ENCODE data around the gene CORO7. TPM values are rescaled to one million over a fixed set of nuclear protein-coding genes. Genes with fewer than 3 reads are reported as not detected.

Gene CORO7
- total RNA-seq, 1 donor from 2014 or later: 43.8 TPM

DNA sequence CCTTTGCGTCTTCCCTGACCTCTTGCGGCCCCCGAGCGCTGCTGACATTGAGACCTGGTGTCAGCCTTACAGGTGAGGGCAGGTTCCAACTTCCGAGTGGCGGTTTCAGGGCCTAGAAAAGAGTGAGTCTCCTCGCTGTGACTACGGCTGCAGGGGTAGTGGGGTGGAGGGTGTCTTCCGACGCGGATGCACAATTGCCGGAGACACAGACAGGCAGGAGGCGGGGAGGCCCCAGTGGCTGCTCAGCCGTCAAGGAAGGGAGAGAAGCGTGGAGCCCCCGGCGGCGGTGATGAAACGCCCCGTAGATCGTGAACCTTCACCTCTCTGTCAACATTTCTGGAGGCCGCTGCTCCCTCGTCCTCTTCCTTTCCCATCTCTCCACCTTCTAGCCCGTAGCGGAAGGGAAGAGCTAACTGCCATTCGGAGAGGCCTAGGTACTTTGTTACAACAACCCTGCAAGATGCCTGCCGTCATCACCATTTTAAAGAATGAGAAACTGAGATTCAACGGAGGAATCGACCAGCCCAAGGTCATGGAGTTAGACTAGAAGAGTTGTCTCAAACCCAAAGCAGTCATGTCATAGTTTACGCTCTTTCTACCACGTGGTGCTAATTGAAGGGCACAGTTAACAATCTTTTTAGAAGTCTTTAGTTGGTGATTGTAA, 9.8 kb upstream of the CORO7 start:
- DNase-seq (ENCODE audit: low spot score): no peak

DNA sequence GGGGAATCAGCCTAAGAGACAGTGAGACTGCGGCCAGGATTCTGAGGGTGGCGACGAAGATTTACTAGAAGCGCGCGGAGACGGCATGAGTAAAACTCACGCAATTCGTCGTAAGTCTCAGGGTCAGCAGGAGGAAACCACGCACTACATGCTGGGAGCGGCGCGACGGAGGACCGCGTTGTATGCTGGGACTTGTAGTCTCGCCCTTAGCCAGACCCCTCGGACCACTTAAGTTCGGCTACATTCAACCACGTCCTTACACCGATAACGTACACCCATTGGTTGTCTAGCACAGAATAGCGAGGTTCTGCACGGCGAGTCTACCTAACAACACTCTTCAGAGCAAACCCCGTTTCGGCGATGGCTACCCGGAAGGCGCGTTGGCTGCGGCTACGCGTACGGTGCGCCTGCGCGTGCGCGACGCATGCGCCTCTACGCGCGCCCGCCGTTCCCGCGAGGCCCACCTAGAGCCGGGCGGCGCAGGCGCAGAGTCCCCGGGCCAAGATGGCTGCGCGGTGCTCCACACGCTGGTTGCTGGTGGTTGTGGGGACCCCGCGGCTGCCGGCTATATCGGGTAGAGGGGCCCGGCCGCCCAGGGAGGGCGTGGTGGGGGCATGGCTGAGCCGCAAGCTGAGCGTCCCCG, 9.1 kb upstream of the CORO7 start, which contains the start of gene DNAJA3:
TSS of gene DNAJA3 (plus strand) at position 491 of the 643 bp plus-strand sequence. CDS start at position 505, 14 bp downstream.
- DNase-seq (ENCODE audit: low spot score): peak; percentile 89

DNA sequence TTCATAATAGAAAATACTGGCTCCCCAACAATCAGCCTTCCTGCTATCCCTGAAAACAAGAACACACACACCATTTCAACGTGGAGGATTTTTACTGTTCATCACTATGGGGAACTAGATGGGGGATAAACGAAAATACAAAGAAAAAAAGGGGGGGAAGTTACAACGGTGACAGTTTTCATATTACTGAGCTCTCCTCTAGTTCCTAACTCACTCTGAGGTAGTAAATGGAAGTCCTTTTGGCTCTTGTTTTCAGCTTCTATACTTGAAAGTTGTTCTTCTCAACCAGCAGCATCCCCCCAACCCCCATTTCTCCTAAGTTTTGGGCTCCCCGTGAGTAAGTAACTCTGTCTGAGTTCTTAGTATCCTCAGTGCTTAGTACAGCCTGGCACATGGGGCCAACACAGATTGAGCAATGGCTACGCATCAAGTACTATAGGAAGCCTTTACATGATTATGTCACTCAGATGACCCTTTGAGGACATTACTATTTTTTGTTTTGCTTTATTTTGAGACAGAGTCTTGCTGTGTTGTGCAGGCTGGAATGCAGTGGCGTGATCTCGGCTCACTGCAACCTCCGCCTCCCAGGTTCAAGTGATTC, 4.2 kb upstream of the CORO7 start:
- DNase-seq (ENCODE audit: low spot score): no peak

DNA sequence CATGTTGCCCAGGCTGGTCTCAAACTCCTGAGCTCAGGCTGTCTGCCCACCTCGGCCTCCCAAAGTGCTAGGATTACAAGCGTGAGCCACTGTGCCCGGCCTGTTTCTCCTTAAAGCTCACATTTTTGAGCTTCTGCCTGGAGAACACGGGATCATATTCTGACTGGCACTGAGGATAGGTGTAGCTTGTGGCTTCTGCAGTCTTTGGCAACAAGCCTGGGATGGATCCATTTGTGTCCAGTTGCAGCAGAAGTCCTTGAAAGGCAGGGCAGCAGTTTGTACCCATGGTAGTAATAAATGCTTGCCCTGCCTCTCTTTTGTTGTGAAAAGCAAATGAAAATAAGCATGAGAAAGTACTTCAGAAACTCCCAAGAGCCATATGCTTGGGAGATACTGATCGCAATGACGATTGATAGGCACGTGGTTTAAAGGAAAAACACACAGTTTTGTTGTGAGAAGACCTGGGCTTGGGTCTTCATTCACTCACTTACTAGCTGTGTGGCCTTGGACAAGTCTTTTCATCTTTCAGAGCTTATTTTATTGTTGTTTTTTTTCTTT, 3.1 kb upstream of the CORO7 start:
- no peak for DNase-seq (ENCODE audit: low spot score)

DNA sequence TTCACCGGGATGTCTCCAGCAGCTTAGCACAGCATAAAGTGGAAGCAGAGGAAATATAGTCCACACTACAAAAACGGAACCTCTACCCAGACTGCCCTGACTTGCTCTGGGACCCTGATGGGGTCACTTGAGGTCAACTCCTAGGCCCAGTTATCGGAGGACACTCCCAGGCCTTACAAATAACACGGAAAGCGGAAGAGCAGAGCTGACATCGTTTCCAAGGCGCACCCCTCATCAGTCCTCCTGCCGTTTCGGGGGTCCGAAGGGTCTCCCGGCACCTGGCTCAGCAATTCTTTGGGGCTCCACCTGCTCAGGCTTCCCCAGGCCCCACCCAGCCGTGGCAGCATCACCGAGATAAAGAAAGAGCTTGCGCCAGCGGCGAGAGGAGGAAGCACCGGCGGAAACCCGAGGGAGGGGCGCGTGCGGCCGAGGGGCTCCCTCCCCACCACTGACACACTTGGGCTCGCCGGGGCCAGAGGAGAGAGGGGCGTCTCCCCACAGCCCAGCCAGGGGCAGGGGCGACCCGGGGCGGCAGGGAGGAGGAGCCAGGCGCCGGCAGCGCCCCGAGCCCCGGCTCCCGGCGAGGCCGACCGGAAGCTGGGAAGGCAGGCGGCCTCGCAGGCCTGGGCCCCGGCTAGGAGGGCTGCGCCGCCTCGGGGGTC, 727 bp downstream of the CORO7 start:
- no peak for DNase-seq (ENCODE audit: low spot score)

DNA sequence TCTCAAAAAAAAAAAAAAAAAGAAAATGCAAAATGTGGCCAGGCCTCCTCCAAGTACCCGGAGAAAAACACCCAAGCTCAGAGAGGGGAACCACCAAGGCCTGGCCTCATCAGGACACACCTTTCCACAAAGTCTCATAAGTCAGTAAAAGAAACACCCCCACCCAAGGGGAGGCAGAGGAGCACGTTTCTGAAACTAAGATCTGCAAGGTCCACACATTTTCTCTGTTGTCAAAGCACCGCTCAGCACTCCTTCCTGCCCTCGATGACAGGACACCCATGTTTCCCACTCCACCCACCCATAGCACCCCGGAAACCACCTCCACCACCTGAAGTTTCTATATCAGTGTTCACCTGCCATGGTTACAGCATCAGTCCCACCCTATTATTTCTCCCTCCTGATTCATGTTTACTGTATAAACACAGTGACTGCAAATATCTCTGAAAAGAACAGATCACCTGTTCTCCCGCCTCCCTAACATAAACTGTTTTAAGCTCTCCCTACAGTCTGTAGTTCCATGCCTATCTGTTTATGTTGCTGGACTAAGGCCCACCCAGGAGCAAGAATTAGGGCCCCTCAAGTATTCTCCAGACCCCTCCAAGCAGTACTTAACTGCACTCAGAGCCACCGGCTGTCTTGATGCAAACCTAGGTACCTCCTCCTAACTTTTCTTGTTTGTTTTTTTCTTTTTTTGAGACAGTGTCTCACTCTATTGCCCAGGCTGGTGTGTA, 2.0 kb downstream of the CORO7 start:
- DNase-seq (ENCODE audit: low spot score): no peak

DNA sequence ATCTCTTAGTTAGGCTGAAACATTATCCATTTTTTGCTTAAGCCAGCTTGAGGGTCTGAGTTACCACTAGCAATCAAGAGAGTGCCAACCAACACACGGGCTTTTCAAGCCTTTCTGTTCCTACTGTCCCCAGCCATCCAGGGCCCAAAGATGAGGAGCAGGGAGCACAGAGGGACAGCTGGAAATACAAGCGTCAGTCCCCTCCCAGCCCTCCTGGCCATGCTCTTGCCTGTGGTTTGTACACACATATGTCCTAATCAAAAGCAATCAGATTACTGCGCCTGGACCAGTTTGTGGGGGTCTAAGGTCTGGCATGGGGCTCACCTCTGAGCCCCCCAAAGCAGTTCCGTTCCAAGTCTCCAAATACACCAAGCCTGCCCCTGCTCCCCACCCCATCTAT, 3.5 kb downstream of the CORO7 start:
- no peak for DNase-seq (ENCODE audit: low spot score)

DNA sequence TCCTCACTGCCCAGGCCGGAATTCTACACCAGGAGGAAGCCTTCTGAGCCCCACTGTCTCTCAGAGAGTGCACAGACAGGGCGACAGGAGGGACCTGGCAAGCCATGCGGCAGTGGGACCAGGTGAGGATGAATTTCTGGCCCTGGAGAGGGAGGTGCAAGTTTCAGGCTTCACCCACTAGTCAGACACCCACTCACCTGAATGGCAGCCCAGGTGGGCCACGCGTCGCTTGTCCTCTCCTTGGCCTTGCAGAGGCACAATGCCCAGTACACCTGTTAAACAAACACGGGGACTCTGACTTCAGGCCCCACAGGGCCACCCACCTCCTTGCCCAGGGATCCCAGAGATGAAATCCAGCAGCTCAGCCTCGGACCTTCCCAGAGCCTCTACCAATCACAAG, 4.2 kb downstream of the CORO7 start:
- no peak for DNase-seq (ENCODE audit: low spot score)

DNA sequence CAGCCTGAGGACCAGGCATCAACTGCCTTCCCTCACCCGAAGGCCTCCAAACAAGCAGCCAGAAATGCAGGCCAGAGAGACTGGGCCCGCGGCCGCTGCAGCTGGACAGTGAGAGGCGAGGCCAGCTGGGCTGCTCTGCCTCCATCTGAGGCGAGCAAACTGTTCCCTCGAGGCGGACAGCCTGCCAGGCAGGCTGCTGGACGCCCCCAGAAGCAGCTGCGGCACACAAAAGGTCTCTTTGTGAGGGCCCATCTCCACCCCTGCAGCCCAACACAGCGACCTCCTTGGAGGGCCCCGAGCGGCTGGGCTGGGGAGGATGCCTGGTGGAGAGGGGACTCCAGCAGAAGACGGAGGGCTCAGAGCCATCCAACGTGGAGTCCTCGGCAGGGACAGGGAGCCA, 4.7 kb downstream of the CORO7 start:
- DNase-seq (ENCODE audit: low spot score): no peak

DNA sequence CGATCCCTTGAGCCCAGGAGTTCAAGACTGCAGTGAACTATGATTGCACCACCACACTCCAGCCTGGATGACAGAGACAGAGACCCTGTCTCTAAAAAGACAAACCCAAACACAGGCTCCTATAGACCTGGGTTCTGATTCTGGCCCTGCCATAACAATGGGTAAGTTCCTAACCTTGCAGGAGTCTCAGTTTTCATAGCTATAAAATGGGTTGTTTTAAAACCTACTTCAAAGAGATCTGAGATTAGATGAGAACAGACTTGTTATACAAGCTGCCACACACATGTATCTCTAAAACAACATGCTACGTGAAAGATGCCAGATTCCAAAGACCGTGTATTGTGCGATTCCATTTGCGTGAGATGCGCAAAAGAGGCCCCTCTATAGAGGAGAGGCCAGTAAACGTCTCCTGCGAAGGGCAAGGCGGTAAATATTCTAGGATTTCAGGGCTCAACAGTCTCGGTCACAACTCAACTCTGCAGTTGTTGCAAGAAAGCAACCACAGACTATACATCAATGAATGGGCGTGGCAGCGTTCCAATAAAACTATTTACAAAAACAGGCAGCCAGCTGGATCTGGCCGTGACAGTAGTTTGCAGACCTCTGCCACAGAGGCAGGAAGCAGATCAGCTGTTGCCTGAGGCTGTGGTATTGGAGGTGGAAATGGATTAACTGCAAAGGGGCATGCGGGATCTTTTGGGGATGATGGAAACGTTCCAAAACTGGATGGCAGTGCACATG, 5.9 kb downstream of the CORO7 start:
- no peak for DNase-seq (ENCODE audit: low spot score)

DNA sequence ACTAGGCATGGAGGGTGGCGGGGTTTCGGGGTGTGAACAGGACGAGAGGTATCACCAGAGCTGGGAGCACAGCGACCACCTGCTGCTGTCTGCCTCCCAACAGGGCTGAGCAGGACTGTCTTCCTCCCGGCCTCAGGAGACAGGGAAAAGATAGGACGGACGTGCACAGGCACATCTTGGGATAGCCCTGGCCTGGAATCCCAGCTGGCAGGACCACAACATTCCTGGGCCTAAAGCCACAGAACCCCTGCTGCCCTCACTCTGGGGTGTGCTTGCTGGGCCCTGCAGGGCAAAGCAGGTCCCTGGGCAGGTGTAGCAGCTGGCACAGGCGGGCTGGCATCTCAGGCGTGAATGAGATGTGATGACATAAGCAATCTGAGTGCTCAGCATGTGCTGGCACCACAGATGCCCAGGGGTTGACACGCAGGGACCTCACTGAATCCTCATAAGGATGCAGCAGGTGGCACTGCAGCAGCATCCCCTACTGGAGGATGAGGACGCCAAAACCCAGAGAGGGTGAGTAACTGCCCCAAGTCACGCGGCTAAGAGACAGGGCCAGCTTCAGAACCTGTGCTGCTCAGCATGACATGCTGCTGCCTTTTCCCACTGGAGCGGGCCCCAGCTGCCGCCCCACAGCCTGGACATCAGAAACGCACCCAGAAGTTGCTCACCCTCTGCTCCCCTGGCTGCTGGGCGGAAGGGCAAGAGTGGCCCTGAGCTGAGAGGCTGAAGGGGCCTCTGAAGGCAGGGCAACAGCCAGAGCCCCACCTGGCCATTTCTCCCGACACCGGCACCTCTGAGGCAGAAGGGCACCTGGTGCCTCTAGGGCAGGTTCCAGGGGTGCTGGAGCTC, 7.1 kb downstream of the CORO7 start:
- DNase-seq (ENCODE audit: low spot score): no peak

DNA sequence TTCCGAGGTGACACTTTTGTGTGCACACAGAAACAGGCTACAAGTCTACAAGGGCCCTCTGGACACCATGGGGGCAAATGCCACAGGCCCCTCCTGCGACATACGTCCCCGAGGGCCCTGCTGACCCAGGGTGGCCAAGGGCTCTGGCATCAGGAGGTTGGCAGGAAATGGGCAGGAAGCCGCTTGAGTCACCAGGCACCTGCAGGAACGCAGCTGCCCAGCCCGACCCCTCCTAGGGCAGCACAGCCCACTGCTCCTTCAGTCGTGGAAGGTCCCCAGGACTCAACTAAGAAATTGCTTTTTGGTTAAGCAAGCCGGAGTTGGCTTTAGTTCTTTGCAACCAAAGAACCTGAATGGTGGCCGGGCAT, 8.1 kb downstream of the CORO7 start:
- no peak for DNase-seq (ENCODE audit: low spot score)

DNA sequence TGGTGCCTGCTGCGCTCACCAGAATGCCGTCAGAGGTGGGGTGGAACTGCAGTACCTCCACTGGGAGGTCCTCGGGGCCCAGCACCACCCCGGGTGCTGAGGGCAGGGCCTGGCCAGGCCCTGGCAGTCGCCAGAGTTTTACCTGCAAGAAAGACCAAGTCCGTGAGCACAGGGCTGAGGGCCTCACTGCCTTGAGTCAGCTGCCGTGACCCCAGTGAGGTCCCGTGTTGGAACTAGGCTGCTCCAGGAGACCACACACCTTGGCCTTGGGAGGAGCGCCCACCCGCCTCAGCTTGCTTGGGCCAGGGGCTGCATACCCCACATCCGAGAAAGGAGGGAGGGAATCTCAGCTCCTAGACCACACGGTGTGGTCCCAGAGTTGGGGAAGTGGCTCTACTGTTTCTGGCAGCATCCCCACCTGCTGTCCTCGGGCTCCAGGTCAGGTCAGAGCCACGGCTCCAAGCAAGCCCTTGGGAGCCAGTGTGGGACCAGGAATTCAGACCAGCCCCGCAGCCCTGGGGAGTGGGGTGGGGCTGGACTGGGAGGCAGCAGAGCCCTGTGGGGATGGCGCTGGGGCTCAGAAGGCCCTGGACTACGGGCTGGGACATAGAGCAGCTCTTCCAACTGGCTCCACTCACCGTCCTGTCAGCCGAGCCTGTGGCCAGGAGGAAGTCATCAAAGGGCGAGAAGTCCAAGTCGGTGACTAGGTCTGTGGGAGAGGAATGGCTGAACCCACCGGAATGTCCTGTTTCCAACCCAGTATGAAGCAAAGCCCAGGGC, 8.7 kb downstream of the CORO7 start:
- DNase-seq (ENCODE audit: low spot score): no peak

DNA sequence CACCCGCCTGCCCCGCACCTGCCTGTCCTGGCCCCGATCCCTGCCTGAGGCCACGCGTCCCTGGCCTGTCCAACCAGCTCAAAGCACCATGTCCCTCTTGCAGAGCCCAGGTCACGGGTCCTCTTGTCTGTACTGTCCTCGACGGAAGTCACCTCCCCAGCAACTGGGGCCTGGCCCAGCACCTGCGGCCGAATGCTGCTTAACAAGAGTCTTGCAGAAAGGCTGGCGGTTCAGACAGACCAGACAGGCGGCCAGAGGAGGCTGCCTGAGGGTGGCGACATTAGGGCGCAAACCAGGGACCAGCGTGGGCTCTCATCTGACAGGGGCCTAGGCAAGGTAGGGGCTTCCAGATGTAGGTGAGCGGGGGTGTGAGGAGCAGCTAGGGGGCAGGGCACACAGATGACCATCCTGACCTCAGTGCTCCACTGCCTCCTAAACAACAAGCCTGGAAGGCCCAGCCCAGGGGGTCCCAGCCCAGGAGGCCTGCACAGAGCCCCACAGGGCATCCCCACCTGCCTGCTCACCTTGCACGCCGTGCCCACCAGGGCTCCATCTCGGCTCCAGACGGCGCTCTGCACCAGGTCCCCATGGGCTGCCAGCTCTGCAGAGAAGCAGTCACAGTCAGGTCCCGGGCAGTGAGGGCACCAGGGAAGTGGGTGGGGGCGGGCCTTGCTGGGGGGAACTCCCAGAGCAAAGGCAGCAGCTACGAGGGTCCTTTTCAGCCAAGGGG, 11.3 kb downstream of the CORO7 start:
- no peak for DNase-seq (ENCODE audit: low spot score)

DNA sequence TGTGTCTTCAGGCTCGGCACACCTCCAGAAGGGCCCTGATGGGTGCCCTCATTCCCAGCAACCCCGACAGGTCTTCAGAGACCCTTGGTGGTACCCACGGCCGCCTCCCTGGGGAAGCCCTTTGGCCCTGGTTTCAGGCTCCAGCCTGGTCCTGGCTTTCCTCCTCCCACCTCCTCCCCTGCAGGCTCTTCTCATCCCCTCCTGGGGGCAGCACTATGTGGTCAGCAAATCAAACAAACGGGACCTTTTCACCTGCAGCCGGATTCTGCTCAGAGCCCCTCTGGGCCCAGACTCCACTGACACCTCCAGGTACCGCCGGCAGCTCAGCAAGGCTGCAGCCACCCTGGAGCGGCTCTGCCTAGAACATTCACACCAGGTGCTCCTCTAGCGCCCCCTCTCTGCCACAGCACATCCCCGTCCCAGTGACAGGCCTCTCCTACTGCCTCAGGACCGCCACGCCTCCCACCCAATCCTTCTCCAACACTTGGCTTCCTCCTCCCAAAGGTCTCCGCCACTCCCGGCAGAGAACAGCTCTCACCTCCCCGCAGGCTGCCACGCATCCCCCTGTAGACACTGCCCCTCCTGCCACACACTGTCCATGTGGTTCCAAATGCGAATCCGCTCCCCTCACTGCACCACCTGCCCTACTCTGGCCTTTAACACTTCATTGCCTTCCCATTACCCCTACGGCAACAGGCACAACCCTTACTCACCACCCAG, 12.0 kb downstream of the CORO7 start:
- no peak for DNase-seq (ENCODE audit: low spot score)

DNA sequence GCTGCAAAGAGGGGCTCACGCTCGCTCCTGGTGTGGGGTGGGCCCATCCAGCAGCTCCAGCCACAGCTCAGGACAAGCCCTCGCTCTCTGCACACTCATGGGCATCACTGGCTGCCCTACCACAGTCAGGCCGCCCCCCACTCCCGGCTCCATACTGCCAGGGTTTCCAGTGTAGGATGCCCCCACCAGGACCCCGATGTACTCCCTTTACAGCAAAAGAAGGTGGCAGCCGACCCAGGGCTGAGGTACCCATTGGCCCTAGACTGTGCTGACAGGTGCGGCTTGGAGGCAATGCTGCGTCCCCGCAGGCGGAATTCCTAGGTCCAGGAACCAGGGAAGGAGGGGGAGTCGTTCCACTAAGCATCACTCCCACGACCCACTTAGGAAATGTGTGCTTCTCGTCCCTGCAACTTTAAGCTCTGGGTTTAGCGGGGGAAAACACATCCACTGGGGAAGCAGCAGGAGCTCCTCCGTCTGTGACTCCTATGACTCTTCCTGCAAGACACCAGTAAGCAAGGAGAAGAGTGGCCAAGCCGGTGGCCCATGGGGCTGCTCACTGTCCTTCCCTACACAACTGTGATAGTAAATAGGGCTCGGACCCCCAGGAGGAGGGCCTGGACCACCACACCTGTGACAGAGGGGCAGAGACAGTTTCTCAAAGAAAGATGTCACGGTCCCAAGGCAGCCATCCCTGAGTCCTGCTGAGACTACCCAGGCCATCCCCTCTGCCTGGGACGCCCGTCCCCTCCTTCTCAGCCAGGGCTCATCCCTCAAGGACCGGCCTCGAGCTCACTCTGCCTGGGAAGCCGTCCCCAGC, 13.1 kb downstream of the CORO7 start:
- DNase-seq (ENCODE audit: low spot score): no peak

Data from ureter (tissue), 1 donor.